ENCODE data around the gene ABCB9.

GRCh38 chr12:122977655-122978392 is 11.6 kb upstream of the ABCB9 start:
- no peak for TF ChIP-seq POLR2A (IDR thresholded peaks at IDR 0.05)
- no peak for TF ChIP-seq CTCF (IDR thresholded peaks at IDR 0.05)
- no peak for TF ChIP-seq POLR2AphosphoS5 (IDR thresholded peaks at IDR 0.05)
